Neural progenitor cell (in vitro differentiated cells): ENCODE measurements around the gene MAP2K7. TPM values are rescaled to one million over a fixed set of nuclear protein-coding genes. Genes with fewer than 3 reads are reported as not detected.

Experiments
- DNase-seq: peaks from one replicate; pipeline ENCODE4 v3.0.0-alpha.2; 2016; ENCODE audit warnings: low spot score
- H2AFZ ChIP-seq: fragments of 200-600 bp; sonication (generic); replicated peaks from 2 replicates; pipeline ENCODE4 v1.6.1; 2016; ENCODE audit warnings: antibody characterized with exemption
- H3F3A ChIP-seq: fragments of 200-600 bp; sonication (generic); 2 replicates; pipeline ENCODE4 v1.6.1; 2016; ENCODE audit warnings: antibody characterized with exemption, low read depth
- H3K27ac ChIP-seq: fragments of 200-600 bp; sonication (generic); 2 replicates; pipeline ENCODE4 v1.5.1; 2016; ENCODE audit warnings: mild to moderate bottlenecking
- H3K27me3 ChIP-seq: fragments of 200-600 bp; sonication (generic); 2 replicates; pipeline ENCODE4 v1.6.1; 2016; ENCODE audit warnings: mild to moderate bottlenecking, moderate library complexity
- H3K36me3 ChIP-seq: fragments of 200-600 bp; sonication (generic); 2 replicates; pipeline ENCODE4 v1.5.1; 2016
- H3K4me1 ChIP-seq: fragments of 200-600 bp; sonication (generic); 2 replicates; pipeline ENCODE4 v1.6.1; 2016; ENCODE audit warnings: mixed run types
- H3K4me2 ChIP-seq: fragments of 200-600 bp; sonication (generic); 2 replicates; pipeline ENCODE4 v1.6.1; 2016
- H3K4me3 ChIP-seq: fragments of 200-600 bp; sonication (generic); 2 replicates; pipeline ENCODE4 v1.5.1; 2016
- H3K79me2 ChIP-seq: fragments of 200-600 bp; sonication (generic); 2 replicates; pipeline ENCODE4 v1.6.1; 2016; ENCODE audit warnings: low read depth
- H3K9ac ChIP-seq: fragments of 200-600 bp; sonication (generic); 2 replicates; pipeline ENCODE4 v1.6.1; 2016
- H3K9me3 ChIP-seq: fragments of 200-600 bp; sonication (generic); 2 replicates; pipeline ENCODE4 v1.5.1; 2016; ENCODE audit warnings: low read depth
- H4K20me1 ChIP-seq: fragments of 200-600 bp; sonication (generic); 2 replicates; pipeline ENCODE4 v1.6.1; 2016; ENCODE audit warnings: low read depth
- H3K27ac Mint-ChIP-seq: 3 replicates; pipeline ENCODE4 v1.8.0; 2021; ENCODE audit warnings: mixed read lengths
- H3K27me3 Mint-ChIP-seq: 2 replicates; pipeline ENCODE4 v1.8.0; 2022; ENCODE audit warnings: low read depth, mild to moderate bottlenecking, inconsistent platforms, moderate library complexity, mixed read lengths; ENCODE audit not compliant: insufficient read depth
- H3K36me3 Mint-ChIP-seq: 3 replicates; pipeline ENCODE4 v1.8.0; 2021; ENCODE audit warnings: mixed read lengths
- H3K4me1 Mint-ChIP-seq: 3 replicates; pipeline ENCODE4 v1.8.0; 2021; ENCODE audit warnings: mixed read lengths
- H3K4me3 Mint-ChIP-seq: 3 replicates; pipeline ENCODE4 v1.8.0; 2021; ENCODE audit warnings: mild to moderate bottlenecking, moderate library complexity, mixed read lengths
- H3K9me3 Mint-ChIP-seq: 3 replicates; pipeline ENCODE4 v1.8.0; 2020; ENCODE audit warnings: mixed read lengths
- EZH2 ChIP-seq: fragments of 200-600 bp; sonication (generic); IDR thresholded peaks from 2 replicates; pipeline ENCODE4 v1.6.1; 2017; ENCODE audit warnings: antibody characterized with exemption, mild to moderate bottlenecking, moderate library complexity
- EZH2phosphoT487 ChIP-seq: fragments of 200-600 bp; sonication (generic); IDR thresholded peaks from 2 replicates; pipeline ENCODE4 v1.6.1; 2017; ENCODE audit warnings: antibody characterized with exemption
- total RNA-seq: library from RNA; depleted of rRNA; stranded (reverse); fragments of >200 nt; gene quantifications from 2 replicates; pipeline ENCODE4 v1.2.3, GENCODE V29; 2015; ENCODE audit warnings: low replicate concordance
- TF ChIP-seq, protein P1 (sequence below): fragments of 200-600 bp; sonication (generic); IDR thresholded peaks from 2 replicates; pipeline ENCODE4 v1.5.1; 2017; ENCODE audit warnings: antibody characterized with exemption, mild to moderate bottlenecking

The MAP2K7 gene
- total RNA-seq, 1 donor from 2014 or later = 14.4 TPM

DNA sequence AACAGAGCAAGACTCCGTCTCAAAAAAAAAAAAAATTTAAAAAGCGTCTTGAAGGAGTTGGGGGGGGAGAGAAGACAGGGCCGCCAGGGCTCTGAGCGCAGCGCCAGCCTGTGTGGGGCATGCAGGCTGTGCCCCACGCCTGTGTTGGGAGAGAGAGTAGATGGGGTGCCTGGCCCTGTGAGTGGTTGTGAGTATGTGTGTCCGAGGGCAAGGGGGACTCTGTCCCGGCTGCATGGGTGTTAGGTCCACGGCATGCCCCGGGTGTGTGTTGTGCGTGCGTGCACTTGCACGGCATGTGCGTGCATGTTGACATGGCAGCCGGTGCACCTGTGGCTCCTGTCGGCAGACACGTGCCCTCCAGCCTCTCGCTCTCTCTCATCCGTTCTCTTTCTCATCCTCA, 3.4 kb downstream of the MAP2K7 start:
- Histone ChIP-seq H3K4me3 (no peak overlapping the region), H2AFZ (no peak overlapping the region), H3K27me3 (peaks cover 5% of the 10 kb centered on the region), H3K4me1 (peaks cover 11% of the 10 kb centered on the region), H3K79me2 (peaks cover 37% of the 10 kb centered on the region), H3K36me3 (no peaks in the 10 kb centered on the region), H3F3A (peaks cover 9% of the 10 kb centered on the region), H3K27ac (no peak overlapping the region), H3K4me2 (no peak overlapping the region), H4K20me1 (peaks cover 60% of the 10 kb centered on the region), H3K9me3 (no peaks in the 10 kb centered on the region), H3K9ac (no peak overlapping the region)
- Mint-ChIP-seq H3K4me3 (peak overlapping the region; percentile 46), H3K27ac (no peak overlapping the region), H3K4me1 (peaks cover 20% of the 10 kb centered on the region), H3K27me3 (peaks cover 3% of the 10 kb centered on the region), H3K9me3 (no peaks in the 10 kb centered on the region), H3K36me3 (peaks cover 8% of the 10 kb centered on the region)
- TF ChIP-seq EZH2phosphoT487 = no peak
- TF ChIP-seq EZH2 = no peak
- TF ChIP-seq, protein P1, sequence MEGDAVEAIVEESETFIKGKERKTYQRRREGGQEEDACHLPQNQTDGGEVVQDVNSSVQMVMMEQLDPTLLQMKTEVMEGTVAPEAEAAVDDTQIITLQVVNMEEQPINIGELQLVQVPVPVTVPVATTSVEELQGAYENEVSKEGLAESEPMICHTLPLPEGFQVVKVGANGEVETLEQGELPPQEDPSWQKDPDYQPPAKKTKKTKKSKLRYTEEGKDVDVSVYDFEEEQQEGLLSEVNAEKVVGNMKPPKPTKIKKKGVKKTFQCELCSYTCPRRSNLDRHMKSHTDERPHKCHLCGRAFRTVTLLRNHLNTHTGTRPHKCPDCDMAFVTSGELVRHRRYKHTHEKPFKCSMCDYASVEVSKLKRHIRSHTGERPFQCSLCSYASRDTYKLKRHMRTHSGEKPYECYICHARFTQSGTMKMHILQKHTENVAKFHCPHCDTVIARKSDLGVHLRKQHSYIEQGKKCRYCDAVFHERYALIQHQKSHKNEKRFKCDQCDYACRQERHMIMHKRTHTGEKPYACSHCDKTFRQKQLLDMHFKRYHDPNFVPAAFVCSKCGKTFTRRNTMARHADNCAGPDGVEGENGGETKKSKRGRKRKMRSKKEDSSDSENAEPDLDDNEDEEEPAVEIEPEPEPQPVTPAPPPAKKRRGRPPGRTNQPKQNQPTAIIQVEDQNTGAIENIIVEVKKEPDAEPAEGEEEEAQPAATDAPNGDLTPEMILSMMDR = no peak
- no peak for DNase-seq

DNA sequence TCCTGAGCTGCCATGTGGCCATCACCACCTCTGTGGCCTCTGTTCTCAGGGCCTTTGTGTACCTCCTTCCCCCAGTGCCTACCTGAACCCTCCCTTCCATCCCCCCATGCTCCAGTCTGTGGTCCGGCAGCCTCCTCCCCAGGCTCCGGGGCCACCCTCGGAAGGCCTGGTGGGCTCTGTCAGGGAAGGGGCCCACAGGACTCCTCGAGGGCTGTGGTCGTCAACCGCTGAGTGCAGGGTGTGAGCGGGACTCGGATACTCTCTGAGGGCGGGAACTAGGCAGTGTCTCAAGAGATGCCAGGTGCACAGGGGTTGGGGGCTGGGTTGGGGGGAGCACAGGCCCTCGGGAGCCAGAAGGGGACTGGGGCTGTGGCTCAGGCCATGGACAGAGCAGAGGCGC, 3.9 kb downstream of the MAP2K7 start:
- Mint-ChIP-seq H3K36me3 (peaks cover 8% of the 10 kb centered on the region), H3K27ac (no peak overlapping the region), H3K4me1 (peaks cover 18% of the 10 kb centered on the region), H3K4me3 (no peak overlapping the region), H3K27me3 (peaks cover 3% of the 10 kb centered on the region), H3K9me3 (no peaks in the 10 kb centered on the region)
- H3K4me1 ChIP-seq = peaks cover 11% of the 10 kb centered on the region
- no peaks in the 10 kb centered on the region for H3K36me3 ChIP-seq
- H3K27me3 ChIP-seq = peaks cover 2% of the 10 kb centered on the region
- H3F3A ChIP-seq = peaks cover 8% of the 10 kb centered on the region
- H3K27ac ChIP-seq = no peak overlapping the region
- H3K4me3 ChIP-seq = no peak overlapping the region
- peaks cover 37% of the 10 kb centered on the region for H3K79me2 ChIP-seq
- no peak overlapping the region for H2AFZ ChIP-seq
- peaks cover 62% of the 10 kb centered on the region for H4K20me1 ChIP-seq
- H3K9me3 ChIP-seq = no peaks in the 10 kb centered on the region
- no peak overlapping the region for H3K9ac ChIP-seq
- no peak overlapping the region for H3K4me2 ChIP-seq
- DNase-seq = no peak
- TF ChIP-seq, protein P1 = no peak

DNA sequence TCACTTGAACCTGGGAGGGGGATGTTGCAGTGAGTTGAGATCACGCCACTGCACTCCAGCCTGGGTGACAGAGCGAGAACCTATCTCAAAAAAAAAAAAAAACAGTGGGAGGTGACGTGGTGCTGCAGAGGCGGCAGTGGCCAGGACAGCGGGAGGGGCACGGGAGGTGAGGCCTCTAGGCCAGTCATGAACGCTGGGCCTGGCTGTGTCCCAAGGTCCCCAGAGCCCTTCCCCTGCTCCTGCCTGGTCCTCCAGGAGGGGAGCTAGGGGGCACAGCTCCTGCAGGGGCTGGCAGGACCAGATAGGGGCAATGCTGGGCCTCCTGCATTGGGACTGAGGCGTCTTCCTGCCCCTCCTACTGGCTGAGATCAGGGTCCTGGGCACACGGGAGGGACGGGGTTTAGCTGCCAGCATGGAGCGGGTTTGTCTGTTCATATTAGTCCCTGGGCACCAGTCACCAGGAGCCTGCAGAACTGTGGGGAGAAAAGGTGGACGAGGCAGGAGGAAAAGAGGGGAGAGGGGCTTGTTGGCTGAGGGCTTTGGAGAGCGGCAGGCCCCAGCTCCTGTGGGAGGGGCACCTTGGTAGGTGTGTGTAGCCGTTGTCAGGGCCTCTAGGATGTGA, 4.5 kb downstream of the MAP2K7 start:
- Mint-ChIP-seq H3K27me3 (peaks cover 7% of the 10 kb centered on the region), H3K36me3 (peaks cover 12% of the 10 kb centered on the region)
- peaks cover 37% of the 10 kb centered on the region for H3K79me2 ChIP-seq

More for the DNA sequence above, 4.5 kb downstream of the MAP2K7 start:
- TF ChIP-seq EZH2phosphoT487 (no peak), EZH2 (no peak)
- TF ChIP-seq, protein P1 = no peak
- Histone ChIP-seq H3K27me3 (no peaks in the 10 kb centered on the region), H3K4me3 (no peak overlapping the region), H3K9me3 (no peaks in the 10 kb centered on the region), H3K27ac (no peak overlapping the region), H2AFZ (no peak overlapping the region), H3K4me1 (peaks cover 7% of the 10 kb centered on the region), H3F3A (peaks cover 2% of the 10 kb centered on the region), H4K20me1 (peaks cover 62% of the 10 kb centered on the region), H3K4me2 (no peak overlapping the region), H3K9ac (no peak overlapping the region), H3K36me3 (no peaks in the 10 kb centered on the region)
- Mint-ChIP-seq H3K9me3 (no peaks in the 10 kb centered on the region), H3K27ac (no peak overlapping the region), H3K4me3 (no peak overlapping the region), H3K4me1 (peaks cover 12% of the 10 kb centered on the region)
- DNase-seq = no peak
